Ishikawa (cell line): ENCODE data around the gene CLMN.

Experiments used
- CEBPB ChIP-seq: IDR thresholded peaks from 2 replicates; pipeline ENCODE4 v1.6.1; 2012
- CREB1 ChIP-seq: IDR thresholded peaks from 2 replicates; pipeline ENCODE4 v1.6.1; 2012; ENCODE audit warnings: low read depth
- EGR1 ChIP-seq: IDR thresholded peaks from 2 replicates; pipeline ENCODE4 v1.6.1; 2012
- EP300 ChIP-seq: IDR thresholded peaks from 2 replicates; pipeline ENCODE4 v1.6.1; 2012; ENCODE audit warnings: borderline replicate concordance
- FOXM1 ChIP-seq: IDR thresholded peaks from 2 replicates; pipeline ENCODE4 v1.6.1; 2012; ENCODE audit warnings: low read depth, borderline replicate concordance
- NFIC ChIP-seq: IDR thresholded peaks from 2 replicates; pipeline ENCODE4 v1.6.1; 2012
- RAD21 ChIP-seq: IDR thresholded peaks from 2 replicates; pipeline ENCODE4 v1.6.1; 2012; ENCODE audit warnings: low read depth
- TAF1 ChIP-seq: IDR thresholded peaks from 2 replicates; pipeline ENCODE4 v1.6.1; 2012; ENCODE audit warnings: low read depth, mild to moderate bottlenecking
- TCF12 ChIP-seq: IDR thresholded peaks from 2 replicates; pipeline ENCODE4 v1.6.1; 2012; ENCODE audit warnings: low read depth
- TEAD4 ChIP-seq: IDR thresholded peaks from 2 replicates; pipeline ENCODE4 v1.6.1; 2012
- YY1 ChIP-seq: IDR thresholded peaks from 2 replicates; pipeline ENCODE4 v1.6.1; 2012; ENCODE audit warnings: low read depth
- ZBTB7A ChIP-seq: IDR thresholded peaks from 2 replicates; pipeline ENCODE4 v1.6.1; 2012; ENCODE audit warnings: low read depth
- TF ChIP-seq, protein P1 (sequence below): IDR thresholded peaks from 2 replicates; pipeline ENCODE4 v1.6.1; 2012
- TF ChIP-seq, protein P2 (sequence below): IDR thresholded peaks from 2 replicates; pipeline ENCODE4 v1.6.1; 2012; ENCODE audit warnings: low read depth, mild to moderate bottlenecking
- TF ChIP-seq, protein P3 (sequence below): IDR thresholded peaks from 2 replicates; pipeline ENCODE4 v1.6.1; 2012

Gene CLMN

DNA sequence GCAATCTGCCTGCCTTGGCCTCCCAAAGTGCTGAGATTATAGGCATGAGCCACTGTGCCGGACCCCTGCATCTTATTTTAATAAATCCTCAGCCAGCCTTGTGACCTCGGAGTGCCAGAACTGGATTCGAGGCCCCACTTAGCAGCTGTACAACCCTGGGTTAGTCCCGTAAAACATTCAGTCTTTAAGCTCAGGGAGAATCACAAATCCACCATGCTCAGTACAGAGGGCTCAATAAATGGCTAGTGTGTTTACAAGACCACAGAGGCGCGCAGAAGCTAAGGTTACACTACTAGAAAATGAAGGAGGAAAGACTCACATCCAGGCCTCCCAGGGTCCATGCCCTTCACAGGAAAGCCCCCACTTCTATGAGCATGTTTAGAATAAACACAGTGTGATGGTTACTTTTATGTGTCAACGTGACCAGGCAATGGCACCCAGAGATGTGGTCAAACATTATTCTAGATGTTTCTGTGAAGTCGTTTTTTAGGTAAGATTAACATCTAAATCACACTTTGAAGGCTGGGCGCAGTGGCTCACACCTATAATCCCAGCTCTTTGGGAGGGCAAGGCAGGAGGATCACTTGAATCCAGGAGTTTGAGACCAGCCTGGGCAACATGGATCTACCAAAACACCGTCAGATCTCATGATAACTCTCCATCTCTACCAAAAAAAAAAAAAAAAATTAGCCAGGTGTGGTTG lies 55.3 kb downstream of the CLMN start:
- TF ChIP-seq, protein P1, sequence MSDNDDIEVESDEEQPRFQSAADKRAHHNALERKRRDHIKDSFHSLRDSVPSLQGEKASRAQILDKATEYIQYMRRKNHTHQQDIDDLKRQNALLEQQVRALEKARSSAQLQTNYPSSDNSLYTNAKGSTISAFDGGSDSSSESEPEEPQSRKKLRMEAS = no peak
- TF ChIP-seq EP300 = no peak
- TF ChIP-seq, protein P2, sequence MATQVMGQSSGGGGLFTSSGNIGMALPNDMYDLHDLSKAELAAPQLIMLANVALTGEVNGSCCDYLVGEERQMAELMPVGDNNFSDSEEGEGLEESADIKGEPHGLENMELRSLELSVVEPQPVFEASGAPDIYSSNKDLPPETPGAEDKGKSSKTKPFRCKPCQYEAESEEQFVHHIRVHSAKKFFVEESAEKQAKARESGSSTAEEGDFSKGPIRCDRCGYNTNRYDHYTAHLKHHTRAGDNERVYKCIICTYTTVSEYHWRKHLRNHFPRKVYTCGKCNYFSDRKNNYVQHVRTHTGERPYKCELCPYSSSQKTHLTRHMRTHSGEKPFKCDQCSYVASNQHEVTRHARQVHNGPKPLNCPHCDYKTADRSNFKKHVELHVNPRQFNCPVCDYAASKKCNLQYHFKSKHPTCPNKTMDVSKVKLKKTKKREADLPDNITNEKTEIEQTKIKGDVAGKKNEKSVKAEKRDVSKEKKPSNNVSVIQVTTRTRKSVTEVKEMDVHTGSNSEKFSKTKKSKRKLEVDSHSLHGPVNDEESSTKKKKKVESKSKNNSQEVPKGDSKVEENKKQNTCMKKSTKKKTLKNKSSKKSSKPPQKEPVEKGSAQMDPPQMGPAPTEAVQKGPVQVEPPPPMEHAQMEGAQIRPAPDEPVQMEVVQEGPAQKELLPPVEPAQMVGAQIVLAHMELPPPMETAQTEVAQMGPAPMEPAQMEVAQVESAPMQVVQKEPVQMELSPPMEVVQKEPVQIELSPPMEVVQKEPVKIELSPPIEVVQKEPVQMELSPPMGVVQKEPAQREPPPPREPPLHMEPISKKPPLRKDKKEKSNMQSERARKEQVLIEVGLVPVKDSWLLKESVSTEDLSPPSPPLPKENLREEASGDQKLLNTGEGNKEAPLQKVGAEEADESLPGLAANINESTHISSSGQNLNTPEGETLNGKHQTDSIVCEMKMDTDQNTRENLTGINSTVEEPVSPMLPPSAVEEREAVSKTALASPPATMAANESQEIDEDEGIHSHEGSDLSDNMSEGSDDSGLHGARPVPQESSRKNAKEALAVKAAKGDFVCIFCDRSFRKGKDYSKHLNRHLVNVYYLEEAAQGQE = no peak
- TF ChIP-seq CEBPB = no peak
- TF ChIP-seq TCF12 = no peak
- TF ChIP-seq YY1 = no peak
- TF ChIP-seq FOXM1 = no peak
- no peak for TF ChIP-seq TAF1
- TF ChIP-seq NFIC = no peak
- TF ChIP-seq RAD21 = no peak
- TF ChIP-seq TEAD4 = no peak
- TF ChIP-seq ZBTB7A = no peak

DNA sequence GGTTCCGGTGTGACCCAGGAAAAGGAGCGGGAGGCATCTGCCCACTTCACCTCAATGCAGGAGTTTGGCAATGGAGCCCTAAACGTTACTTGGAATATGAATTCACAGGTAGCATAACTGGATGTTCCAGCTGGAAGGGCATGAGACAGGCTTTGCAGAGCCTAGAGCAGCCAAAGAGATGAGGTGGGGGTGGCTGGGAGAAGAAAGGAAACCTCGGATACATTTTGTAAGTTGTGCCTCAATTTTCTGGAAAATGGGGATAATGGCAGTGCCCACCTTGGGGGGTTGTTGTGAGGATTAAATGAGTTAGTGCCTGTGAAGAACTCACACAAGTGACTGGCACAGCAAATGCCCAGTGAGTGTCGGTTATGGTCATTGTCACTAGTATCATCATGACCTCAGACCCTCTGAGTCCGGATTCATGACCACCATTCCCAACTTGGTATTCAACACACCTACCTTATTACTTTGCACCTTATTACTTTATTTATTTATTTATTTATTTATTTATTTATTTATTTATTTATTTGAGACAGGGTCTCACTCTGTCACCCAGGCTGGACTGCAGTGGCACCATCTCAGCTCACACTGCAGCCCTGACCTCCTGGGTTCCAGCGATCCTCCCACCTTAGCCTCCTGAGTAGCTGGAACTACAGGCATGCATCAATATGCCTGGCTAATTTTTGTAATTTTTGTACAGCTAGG lies 56.0 kb downstream of the CLMN start:
- TF ChIP-seq EP300 (no peak), TAF1 (no peak), TEAD4 (no peak), CREB1 (no peak), NFIC (no peak), ZBTB7A (no peak), YY1 (no peak)
- TF ChIP-seq, protein P2 = no peak

DNA sequence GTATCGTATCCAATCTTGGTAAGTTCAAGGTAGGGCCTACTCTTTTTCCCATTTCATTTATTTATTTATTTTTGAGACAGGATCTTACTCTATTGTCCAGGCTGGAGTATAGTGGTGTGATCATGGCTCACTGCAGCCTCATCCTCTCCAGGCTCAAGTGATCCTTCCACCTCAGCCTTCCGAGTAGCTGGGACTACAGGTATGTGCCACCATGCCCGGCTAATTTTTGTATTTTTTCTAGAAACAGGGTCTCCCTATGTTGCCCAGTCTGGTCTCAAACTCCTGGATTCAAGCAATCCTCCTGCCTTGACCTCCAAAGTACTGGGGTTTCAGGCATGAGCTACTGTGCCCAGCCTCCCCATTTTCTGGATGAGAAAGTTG lies 57.2 kb downstream of the CLMN start:
- TF ChIP-seq FOXM1 (no peak), ZBTB7A (no peak), TCF12 (no peak), EGR1 (no peak), TEAD4 (no peak), TAF1 (no peak), NFIC (no peak), CEBPB (no peak), CREB1 (no peak), YY1 (no peak), EP300 (no peak)

DNA sequence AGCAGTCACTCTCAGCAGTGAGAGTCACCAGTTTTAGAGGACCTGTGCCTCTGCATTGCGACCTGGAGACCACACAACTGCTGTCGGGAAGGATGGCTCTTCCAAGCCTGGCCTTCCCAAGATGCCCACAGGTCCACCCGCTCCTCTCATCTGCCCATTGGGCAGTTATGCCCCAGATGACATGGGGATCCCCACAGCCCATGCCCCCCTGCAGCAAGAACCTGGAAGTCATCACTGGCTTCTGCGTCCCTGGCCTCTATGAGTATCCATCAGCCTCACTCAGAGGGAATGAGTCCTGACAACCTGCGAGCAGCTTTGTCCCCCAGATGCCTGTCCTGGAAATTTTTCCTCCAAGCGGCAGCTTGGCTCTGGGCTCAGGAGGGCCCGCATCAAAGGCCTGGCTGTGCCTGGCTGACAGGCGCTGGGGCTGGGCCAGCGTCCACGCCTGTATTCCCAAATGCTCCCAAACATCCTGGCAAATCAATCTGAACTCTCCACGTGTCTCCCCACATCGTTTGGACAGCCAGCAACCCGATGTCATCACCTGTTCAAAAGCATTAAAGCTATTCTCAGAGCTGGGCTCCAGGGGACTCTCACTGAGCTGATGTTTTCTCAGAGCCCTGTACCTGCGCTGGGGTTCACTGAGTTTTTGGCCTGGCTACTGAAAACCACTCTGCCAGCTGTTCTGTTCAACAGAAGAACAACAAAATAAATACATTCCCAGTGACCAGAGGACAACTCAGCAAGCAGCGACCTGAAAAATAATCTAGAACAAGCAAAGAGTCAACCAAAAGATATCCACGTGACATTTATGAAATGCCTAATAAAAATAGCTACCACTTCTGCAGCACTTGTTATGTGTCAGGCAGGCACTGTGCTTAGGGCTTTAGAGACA lies 57.8 kb downstream of the CLMN start:
- TF ChIP-seq RAD21 = no peak
- TF ChIP-seq ZBTB7A = no peak
- TF ChIP-seq CEBPB = no peak
- TF ChIP-seq CREB1 = no peak
- TF ChIP-seq, protein P3, sequence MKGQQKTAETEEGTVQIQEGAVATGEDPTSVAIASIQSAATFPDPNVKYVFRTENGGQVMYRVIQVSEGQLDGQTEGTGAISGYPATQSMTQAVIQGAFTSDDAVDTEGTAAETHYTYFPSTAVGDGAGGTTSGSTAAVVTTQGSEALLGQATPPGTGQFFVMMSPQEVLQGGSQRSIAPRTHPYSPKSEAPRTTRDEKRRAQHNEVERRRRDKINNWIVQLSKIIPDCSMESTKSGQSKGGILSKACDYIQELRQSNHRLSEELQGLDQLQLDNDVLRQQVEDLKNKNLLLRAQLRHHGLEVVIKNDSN = no peak
- no peak for TF ChIP-seq EP300
- no peak for TF ChIP-seq TEAD4

DNA sequence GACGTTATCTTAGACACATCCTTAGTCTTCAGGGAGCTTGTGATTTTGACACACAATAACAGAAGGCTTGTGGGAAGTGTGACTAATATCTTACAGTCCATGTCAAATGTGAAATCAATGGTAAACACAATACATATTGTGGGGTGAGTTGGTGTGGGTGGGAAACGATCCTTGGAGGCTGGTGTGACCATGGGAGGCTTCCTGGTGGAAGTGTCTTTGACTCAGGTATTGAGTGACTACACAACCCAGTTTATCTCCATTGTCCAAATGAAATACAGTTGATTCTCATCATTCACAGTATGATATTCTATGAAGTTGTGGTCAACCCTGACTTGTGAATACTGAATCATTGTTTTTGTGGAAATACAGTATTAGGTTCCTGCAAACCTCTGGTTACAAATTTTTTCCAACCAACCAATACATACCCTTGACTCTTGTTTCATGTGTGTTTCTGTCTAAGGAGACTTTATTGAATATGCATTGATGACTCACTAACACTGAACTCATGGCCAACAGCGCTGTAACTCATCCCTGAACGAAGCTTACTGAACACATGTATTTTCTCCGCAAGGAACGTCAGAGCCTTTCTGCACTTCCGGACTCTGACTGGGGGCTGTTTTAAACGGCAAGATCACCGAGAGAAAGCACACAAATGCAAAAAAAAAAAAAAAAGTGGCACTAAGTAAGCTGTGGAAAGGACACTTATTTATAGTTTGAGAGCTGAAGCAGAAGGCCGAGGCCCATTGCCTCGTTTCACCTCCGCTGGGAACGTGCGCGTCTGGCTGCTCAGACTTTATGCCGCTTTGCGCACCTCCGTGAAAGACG lies 59.0 kb downstream of the CLMN start:
- TF ChIP-seq RAD21 = no peak
- TF ChIP-seq CREB1 = no peak
- no peak for TF ChIP-seq EGR1
- TF ChIP-seq NFIC = no peak
- no peak for TF ChIP-seq TCF12
- TF ChIP-seq, protein P1 = no peak
- no peak for TF ChIP-seq CEBPB
- no peak for TF ChIP-seq EP300
- TF ChIP-seq, protein P2 = no peak
- no peak for TF ChIP-seq ZBTB7A
- TF ChIP-seq, protein P3 = no peak
- TF ChIP-seq TAF1 = no peak
- TF ChIP-seq TEAD4 = no peak
- TF ChIP-seq YY1 = no peak
